Mesenchymal stem cell (in vitro differentiated cells and primary cell): ENCODE results near the gene GFAP.

Source experiments
- DNase-seq: peaks from one replicate; pipeline ENCODE4 v3.0.0-alpha.2; 2013
- H2AFZ ChIP-seq: one replicate; pipeline ENCODE4 v1.6.1; 2013; ENCODE audit warnings: low read depth, mild to moderate bottlenecking, control low read depth, inconsistent platforms, low read length, moderate library complexity
- H2AK5ac ChIP-seq: 2 replicates; pipeline ENCODE4 v1.6.1; 2013; ENCODE audit warnings: low read length, moderate library complexity, mild to moderate bottlenecking, inconsistent platforms; ENCODE audit not compliant: severe bottlenecking
- H2BK120ac ChIP-seq: one replicate; pipeline ENCODE4 v1.6.1; 2013; ENCODE audit warnings: low read depth, mild to moderate bottlenecking, inconsistent platforms, low read length, moderate library complexity
- H2BK12ac ChIP-seq, 2 experiments: one replicate each; pipeline ENCODE4 v1.6.1; 2013; ENCODE audit warnings: inconsistent platforms in 2 of 2, low read length in 2 of 2, mild to moderate bottlenecking in 2 of 2, moderate library complexity in 2 of 2, control low read depth in 1 of 2
- H2BK15ac ChIP-seq: one replicate; pipeline ENCODE4 v1.6.1; 2013; ENCODE audit warnings: mild to moderate bottlenecking, low read depth, inconsistent platforms; ENCODE audit not compliant: poor library complexity, severe bottlenecking
- H2BK5ac ChIP-seq: 2 replicates; pipeline ENCODE4 v1.6.1; 2013; ENCODE audit warnings: low read depth, mild to moderate bottlenecking, low read length, control low read depth, inconsistent platforms; ENCODE audit not compliant: poor library complexity, severe bottlenecking
- H3K14ac ChIP-seq, 2 experiments: one replicate each; pipeline ENCODE4 v1.6.1; 2013; ENCODE audit warnings: inconsistent platforms in 2 of 2, low read length in 2 of 2, control low read depth in 1 of 2, mild to moderate bottlenecking in 1 of 2, moderate library complexity in 1 of 2
- H3K18ac ChIP-seq, 2 experiments: one replicate each; pipeline ENCODE4 v1.6.1; 2013; ENCODE audit warnings: inconsistent platforms in 2 of 2, low read length in 2 of 2, control low read depth in 1 of 2, low read depth in 1 of 2, mild to moderate bottlenecking in 1 of 2
- H3K23ac ChIP-seq, 2 experiments: one replicate each; pipeline ENCODE4 v1.6.1; 2013; ENCODE audit warnings: inconsistent platforms in 2 of 2, low read length in 2 of 2, mild to moderate bottlenecking in 2 of 2, moderate library complexity in 2 of 2, control low read depth in 1 of 2
- H3K27ac ChIP-seq: 2 replicates; pipeline ENCODE4 v1.5.1; 2013; ENCODE audit warnings: mild to moderate bottlenecking, moderate library complexity, low read length, control low read depth, inconsistent platforms; ENCODE audit not compliant: poor library complexity, severe bottlenecking
- H3K27me3 ChIP-seq, 2 experiments: 2 replicates each; pipeline versions ENCODE4 v1.6.1 to v1.7.0; 2013; ENCODE audit warnings: low read length in 2 of 2, mild to moderate bottlenecking in 2 of 2, moderate library complexity in 2 of 2, control low read depth in 1 of 2, inconsistent platforms in 1 of 2; ENCODE audit not compliant: control insufficient read depth in 1 of 2, insufficient read depth in 1 of 2
- H3K36me3 ChIP-seq, 2 experiments: 2 replicates each; pipeline versions ENCODE4 v1.6.1 to v1.7.0; 2013; ENCODE audit warnings: low read length in 2 of 2, control low read depth in 1 of 2, inconsistent platforms in 1 of 2, low read depth in 1 of 2, mild to moderate bottlenecking in 1 of 2; ENCODE audit not compliant: insufficient read depth in 2 of 2, control insufficient read depth in 1 of 2
- H3K4ac ChIP-seq, 2 experiments: one replicate each; pipeline ENCODE4 v1.6.1; 2013; ENCODE audit warnings: inconsistent platforms in 2 of 2, low read length in 2 of 2, mild to moderate bottlenecking in 2 of 2, moderate library complexity in 2 of 2, control low read depth in 1 of 2, low read depth in 1 of 2
- H3K4me1 ChIP-seq: 2 replicates; pipeline ENCODE4 v1.6.1; 2013; ENCODE audit warnings: low read depth, low read length, control low read depth; ENCODE audit not compliant: control insufficient read depth, insufficient read depth
- H3K4me2 ChIP-seq: 2 replicates; pipeline ENCODE4 v1.6.1; 2013; ENCODE audit warnings: low read length, mild to moderate bottlenecking, inconsistent platforms; ENCODE audit not compliant: poor library complexity, severe bottlenecking
- H3K4me3 ChIP-seq, 2 experiments: 2 replicates each; pipeline versions ENCODE4 v1.5.1 to v1.7.0; 2013; ENCODE audit warnings: low read length in 2 of 2, mild to moderate bottlenecking in 2 of 2, control low read depth in 1 of 2, low read depth in 1 of 2; ENCODE audit not compliant: insufficient read depth in 1 of 2
- H3K79me1 ChIP-seq: replicated peaks from 2 replicates; pipeline ENCODE4 v1.6.1; 2013; ENCODE audit warnings: mild to moderate bottlenecking, control low read depth, low read length, inconsistent platforms; ENCODE audit not compliant: poor library complexity, severe bottlenecking
- H3K9ac ChIP-seq: 2 replicates; pipeline ENCODE4 v1.7.0; 2013; ENCODE audit warnings: mild to moderate bottlenecking, low read length, moderate library complexity
- H3K9me3 ChIP-seq: 2 replicates; pipeline ENCODE4 v1.7.0; 2013; ENCODE audit warnings: mild to moderate bottlenecking, low read length; ENCODE audit not compliant: control insufficient read depth
- H4K8ac ChIP-seq: one replicate; pipeline ENCODE4 v1.6.1; 2013; ENCODE audit warnings: inconsistent platforms, mild to moderate bottlenecking, low read length, moderate library complexity
- H4K91ac ChIP-seq: one replicate; pipeline ENCODE4 v1.6.1; 2013; ENCODE audit warnings: mild to moderate bottlenecking, low read length, inconsistent platforms
- whole genome bisulfite sequencing: methylation state at CpG from one replicate; pipeline ENCODE4 v1.1.7; 2013; ENCODE audit warnings: mixed read lengths; 5-methylcytosine and 5-hydroxymethylcytosine counted together

Gene GFAP

GRCh38 chr17:44931376-44931775 is 16.1 kb upstream of the GFAP start:
- H3K4me2 ChIP-seq, result no peak overlapping the region
- H3K4ac ChIP-seq, result no peak overlapping the region
- no peak for DNase-seq
- no peak overlapping the region for H2BK5ac ChIP-seq
- H3K27ac ChIP-seq, result no peak overlapping the region
- H4K8ac ChIP-seq, result no peak overlapping the region
- no peak overlapping the region for H2BK15ac ChIP-seq
- no peak overlapping the region for H3K18ac ChIP-seq
- no peak overlapping the region for H2BK120ac ChIP-seq
- H3K4me3 ChIP-seq, result no peak overlapping the region
- 88% methylated on average over 3 of the region's 5 CpGs for WGBS
- H3K4me1 ChIP-seq, result no peaks in the 10 kb centered on the region
- no peak overlapping the region for H3K14ac ChIP-seq
- no peak overlapping the region for H3K9ac ChIP-seq
- H3K79me1 ChIP-seq, result peaks cover 20% of the 10 kb centered on the region
- no peak overlapping the region for H3K23ac ChIP-seq
- no peaks in the 10 kb centered on the region for H3K27me3 ChIP-seq
- H3K9me3 ChIP-seq, result no peaks in the 10 kb centered on the region
- no peak overlapping the region for H2AK5ac ChIP-seq
- peaks cover 7 to 57% of the 10 kb centered on the region in 2 experiments for H3K36me3 ChIP-seq
- H4K91ac ChIP-seq, result no peak overlapping the region
- H2AFZ ChIP-seq, result no peak overlapping the region
- H2BK12ac ChIP-seq, result no peak overlapping the region

DNA sequence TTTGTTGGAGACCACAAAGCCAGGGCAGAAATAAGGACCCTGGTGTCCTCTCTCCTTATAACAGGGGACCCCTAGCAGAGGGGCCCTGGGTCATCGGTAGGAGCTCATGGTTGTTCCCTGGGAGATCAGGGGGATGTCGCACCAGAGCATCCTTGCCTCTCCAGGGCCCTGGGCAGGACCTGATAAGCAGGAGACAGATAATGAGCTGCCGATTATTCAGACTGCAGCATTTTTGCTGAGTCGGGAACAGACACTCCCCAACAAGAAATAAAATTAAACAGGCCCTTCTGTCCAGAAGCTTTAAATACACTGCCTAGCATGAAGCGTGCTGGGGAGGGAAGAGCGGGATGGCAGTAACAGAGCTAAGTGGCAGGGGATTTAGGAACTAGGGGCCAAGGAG is 15.4 kb upstream of the GFAP start:
- Histone ChIP-seq H3K4me3 (no peak overlapping the region), H4K8ac (no peak overlapping the region), H4K91ac (no peak overlapping the region), H2AK5ac (no peak overlapping the region), H3K14ac (no peak overlapping the region), H3K9ac (no peak overlapping the region), H3K36me3 (peaks cover 7 to 57% of the 10 kb centered on the region in 2 experiments), H2BK15ac (no peak overlapping the region), H2BK12ac (no peak overlapping the region), H2BK120ac (no peak overlapping the region), H3K27me3 (no peaks in the 10 kb centered on the region), H3K4me2 (no peak overlapping the region), H3K79me1 (peaks cover 17% of the 10 kb centered on the region), H3K18ac (no peak overlapping the region), H3K4ac (no peak overlapping the region), H3K23ac (no peak overlapping the region), H3K9me3 (no peaks in the 10 kb centered on the region), H3K4me1 (no peaks in the 10 kb centered on the region), H3K27ac (no peak overlapping the region), H2AFZ (no peak overlapping the region), H2BK5ac (no peak overlapping the region)
- DNase-seq, result no peak
- 82% methylated on average over 6 of the region's 6 CpGs for WGBS

DNA sequence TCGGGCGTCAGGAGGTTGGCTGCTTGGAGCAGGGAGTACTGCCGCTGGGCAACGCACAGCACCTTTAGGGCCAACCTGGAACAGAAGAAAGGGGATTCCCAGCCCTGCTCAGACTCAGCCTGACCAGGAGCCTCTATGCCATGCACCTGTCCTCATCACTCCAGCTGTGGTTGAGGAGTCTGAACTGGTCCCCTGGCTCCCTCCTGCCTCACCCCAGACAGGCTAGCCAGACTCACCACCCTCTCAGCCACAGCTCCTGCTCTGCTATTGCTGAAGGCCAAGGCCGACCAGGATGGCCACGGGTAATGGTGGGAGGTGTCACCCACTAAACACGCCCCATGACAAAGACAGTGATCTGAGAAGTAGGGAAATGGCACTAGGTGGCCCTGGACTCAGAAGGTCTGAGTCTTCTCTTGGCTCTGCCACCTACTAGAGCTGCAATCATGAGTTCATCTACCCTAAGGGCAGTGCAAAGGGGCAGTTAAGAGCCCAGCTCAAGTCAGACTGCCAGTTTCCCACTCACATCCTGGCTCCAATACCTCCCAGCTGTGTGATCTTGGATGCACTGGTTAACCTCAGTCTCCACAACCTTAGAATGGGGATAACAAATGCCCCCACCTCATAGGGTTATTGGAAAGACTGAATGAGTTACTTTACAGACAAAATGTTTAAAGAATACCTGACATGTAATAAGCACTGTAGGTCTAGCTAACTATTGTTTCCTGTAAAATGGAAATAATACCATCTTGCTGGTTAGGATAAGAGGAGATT is 13.8 kb upstream of the GFAP start:
- H3K4me2 ChIP-seq, result no peak overlapping the region
- H3K36me3 ChIP-seq, result peaks cover 7 to 46% of the 10 kb centered on the region in 2 experiments
- peaks cover 6% of the 10 kb centered on the region for H3K79me1 ChIP-seq
- no peak overlapping the region for H3K18ac ChIP-seq
- H3K9me3 ChIP-seq, result no peaks in the 10 kb centered on the region
- H3K4ac ChIP-seq, result no peak overlapping the region
- no peak overlapping the region for H4K91ac ChIP-seq
- H4K8ac ChIP-seq, result no peak overlapping the region
- WGBS, result 98% methylated on average over 7 of the region's 7 CpGs
- H3K27me3 ChIP-seq, result no peaks in the 10 kb centered on the region
- no peaks in the 10 kb centered on the region for H3K4me1 ChIP-seq
- no peak overlapping the region for H2BK12ac ChIP-seq
- no peak overlapping the region for H2AFZ ChIP-seq
- no peak overlapping the region for H2BK15ac ChIP-seq
- H3K27ac ChIP-seq, result no peak overlapping the region
- no peak overlapping the region for H3K4me3 ChIP-seq
- H3K23ac ChIP-seq, result no peak overlapping the region
- H3K9ac ChIP-seq, result no peak overlapping the region
- DNase-seq, result no peak
- no peak overlapping the region for H2BK5ac ChIP-seq
- no peak overlapping the region for H3K14ac ChIP-seq
- no peak overlapping the region for H2AK5ac ChIP-seq
- H2BK120ac ChIP-seq, result no peak overlapping the region

- H3K27me3 ChIP-seq, result peaks cover 0 to 5% of the 10 kb centered on the region in 2 experiments
- no peak overlapping the region for H4K91ac ChIP-seq
- H2BK12ac ChIP-seq, result no peak overlapping the region
- H3K4me2 ChIP-seq, result no peak overlapping the region
- no peak overlapping the region for H2BK5ac ChIP-seq
- no peak overlapping the region for H3K4me3 ChIP-seq
- H3K14ac ChIP-seq, result no peak overlapping the region
- H3K18ac ChIP-seq, result no peak overlapping the region
- no peak overlapping the region for H2AK5ac ChIP-seq
- peaks cover 6% of the 10 kb centered on the region for H3K79me1 ChIP-seq
- H3K9ac ChIP-seq, result no peak overlapping the region
- no peak overlapping the region for H4K8ac ChIP-seq
- no peak overlapping the region for H2AFZ ChIP-seq
- no peak overlapping the region for H3K4ac ChIP-seq
- 96% methylated on average over 15 of the region's 15 CpGs for WGBS
- peaks cover 7 to 42% of the 10 kb centered on the region in 2 experiments for H3K36me3 ChIP-seq
- H3K23ac ChIP-seq, result no peak overlapping the region
- no peak for DNase-seq
- H2BK15ac ChIP-seq, result no peak overlapping the region
- no peak overlapping the region for H2BK120ac ChIP-seq
- H3K4me1 ChIP-seq, result no peaks in the 10 kb centered on the region
- H3K27ac ChIP-seq, result no peak overlapping the region
- H3K9me3 ChIP-seq, result no peaks in the 10 kb centered on the region
Observed at GRCh38 chr17:44928136-44928535, 12.8 kb upstream of the GFAP start.
